VCaP (cell line): Measurements from ENCODE around the gene CCDC127.
A peak's percentile ranks its signal among the peaks of the same experiment; 100 is the strongest.

ENCODE experiments used
- H3K27ac ChIP-seq: fragments of 450-650 bp; 2 replicates; pipeline ENCODE4 v1.5.1; 2017
- TF ChIP-seq, protein P1 (sequence below): fragments of 450-650 bp; conservative IDR thresholded peaks from 2 replicates; pipeline ENCODE4 v1.5.1; 2017; ENCODE audit warnings: mild to moderate bottlenecking, moderate library complexity

CCDC127 gene

DNA sequence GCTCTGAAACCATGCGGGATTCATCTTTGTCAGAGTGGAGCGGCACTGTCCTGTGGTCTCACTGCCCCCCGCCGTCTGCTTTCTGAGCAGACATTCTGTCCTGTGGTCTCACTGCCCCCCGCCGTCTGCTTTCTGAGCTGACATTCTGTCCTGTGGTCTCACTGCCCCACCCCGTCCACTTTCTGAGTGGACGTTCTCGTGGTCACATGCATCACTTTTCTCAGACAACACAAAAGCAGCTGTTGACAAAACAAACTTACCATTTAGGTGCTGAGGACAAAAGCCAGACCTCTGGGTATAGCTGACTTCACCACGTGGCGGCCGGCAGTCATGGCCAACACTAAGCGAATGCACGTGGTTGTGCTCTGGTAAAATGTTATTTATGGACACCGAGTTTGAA lies 23.9 kb downstream of the CCDC127 start:
- TF ChIP-seq, protein P1, sequence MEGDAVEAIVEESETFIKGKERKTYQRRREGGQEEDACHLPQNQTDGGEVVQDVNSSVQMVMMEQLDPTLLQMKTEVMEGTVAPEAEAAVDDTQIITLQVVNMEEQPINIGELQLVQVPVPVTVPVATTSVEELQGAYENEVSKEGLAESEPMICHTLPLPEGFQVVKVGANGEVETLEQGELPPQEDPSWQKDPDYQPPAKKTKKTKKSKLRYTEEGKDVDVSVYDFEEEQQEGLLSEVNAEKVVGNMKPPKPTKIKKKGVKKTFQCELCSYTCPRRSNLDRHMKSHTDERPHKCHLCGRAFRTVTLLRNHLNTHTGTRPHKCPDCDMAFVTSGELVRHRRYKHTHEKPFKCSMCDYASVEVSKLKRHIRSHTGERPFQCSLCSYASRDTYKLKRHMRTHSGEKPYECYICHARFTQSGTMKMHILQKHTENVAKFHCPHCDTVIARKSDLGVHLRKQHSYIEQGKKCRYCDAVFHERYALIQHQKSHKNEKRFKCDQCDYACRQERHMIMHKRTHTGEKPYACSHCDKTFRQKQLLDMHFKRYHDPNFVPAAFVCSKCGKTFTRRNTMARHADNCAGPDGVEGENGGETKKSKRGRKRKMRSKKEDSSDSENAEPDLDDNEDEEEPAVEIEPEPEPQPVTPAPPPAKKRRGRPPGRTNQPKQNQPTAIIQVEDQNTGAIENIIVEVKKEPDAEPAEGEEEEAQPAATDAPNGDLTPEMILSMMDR = no peak
- H3K27ac ChIP-seq = no peak overlapping the region

DNA sequence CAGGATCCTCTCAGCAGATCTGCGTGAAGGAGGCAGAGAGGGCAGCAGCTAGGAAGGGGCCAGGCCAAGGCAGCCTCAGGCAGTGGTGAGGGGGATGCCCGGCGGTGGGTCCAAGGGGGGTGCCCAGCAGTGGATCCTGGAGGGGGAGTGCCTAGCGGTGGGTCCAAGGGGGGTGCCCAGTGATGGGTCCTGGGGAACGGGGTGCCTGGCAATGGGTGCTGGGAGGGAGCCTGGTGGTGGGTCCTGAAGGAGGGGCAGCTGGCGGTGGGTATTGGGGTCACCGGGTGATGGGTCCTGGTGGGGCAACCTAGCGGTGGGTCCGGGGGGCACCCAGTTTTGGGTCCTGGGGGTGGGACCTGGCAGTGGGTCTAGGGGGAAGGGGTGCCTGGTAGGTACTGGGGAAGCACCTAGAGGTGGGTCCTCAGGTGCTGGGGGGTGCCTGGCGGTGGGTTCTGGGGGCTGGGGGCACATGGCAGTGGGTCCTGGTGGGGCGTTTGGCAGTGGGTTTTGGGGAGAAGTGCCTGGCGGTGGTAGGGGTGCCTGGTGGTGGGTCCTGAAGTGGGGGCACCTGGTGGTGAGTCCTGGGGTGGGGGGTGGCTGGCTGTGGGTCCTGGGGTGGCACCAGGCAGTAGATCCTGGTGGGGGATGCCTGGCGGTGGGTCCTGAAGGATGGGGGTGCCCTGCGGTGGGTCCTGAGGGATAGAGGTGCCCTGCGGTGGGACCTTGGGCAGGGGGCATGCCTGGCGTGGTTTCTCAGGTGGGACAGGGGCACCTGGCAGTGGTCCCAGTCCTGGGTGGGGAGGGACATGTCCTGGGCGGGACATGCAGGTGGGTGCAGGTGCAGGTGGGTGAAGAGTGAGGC lies 24.8 kb downstream of the CCDC127 start:
- H3K27ac ChIP-seq = no peak overlapping the region
- TF ChIP-seq, protein P1 = no peak

DNA sequence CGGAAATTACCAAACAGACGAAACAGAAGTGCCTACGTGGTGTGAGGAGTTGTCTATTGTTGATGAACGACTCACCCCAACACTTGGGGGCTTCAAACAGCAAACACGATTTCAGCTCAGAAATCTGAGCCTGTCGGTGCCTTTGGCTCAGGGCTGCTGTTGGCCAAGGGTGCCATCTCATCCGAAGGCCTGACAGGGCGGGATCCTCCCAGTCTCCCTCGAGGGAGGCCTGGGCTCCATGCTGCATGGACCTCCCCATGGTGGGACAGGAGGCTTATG lies 25.3 kb downstream of the CCDC127 start:
- H3K27ac ChIP-seq = no peak overlapping the region

DNA sequence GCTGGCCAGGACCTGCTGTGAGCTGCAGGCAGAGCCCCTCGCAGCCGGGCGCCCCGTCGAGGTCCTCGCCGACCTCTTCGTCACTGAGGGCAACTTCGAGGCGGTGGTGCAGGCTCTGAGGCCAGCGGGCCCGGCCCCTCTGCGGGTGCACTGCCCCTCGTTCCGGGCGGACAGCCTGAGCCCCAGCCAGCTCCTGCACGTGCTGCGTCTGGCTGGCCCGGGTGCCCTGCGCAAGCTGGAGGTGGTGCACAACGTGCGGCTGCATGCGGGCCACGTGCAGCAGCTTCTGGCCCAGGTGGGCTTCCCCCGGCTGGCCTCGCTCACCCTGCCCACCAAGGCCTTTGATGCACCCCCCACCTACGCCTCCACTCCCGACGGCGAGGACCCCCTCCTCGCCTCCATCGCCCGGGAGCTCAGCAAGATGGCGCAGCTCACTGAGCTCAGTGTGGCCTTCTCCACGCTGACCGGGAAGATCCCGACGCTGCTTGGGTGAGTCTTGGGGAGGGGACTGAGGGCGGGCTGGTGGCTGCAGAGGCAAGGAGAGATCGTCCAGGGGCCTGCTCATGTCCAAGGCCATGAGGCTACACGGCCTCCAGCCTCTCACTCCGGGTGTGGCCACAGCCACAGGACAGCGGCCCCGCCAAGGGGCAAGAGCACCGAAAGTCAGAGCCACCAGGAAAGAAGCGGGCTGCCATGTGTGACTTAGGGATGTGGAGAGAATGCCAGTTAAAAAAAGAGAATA lies 25.8 kb downstream of the CCDC127 start:
- no peak overlapping the region; the same call in 1 of the 2 replicates for H3K27ac ChIP-seq
- TF ChIP-seq, protein P1 = no peak

More for the DNA sequence above, 25.3 kb downstream of the CCDC127 start:
- TF ChIP-seq, protein P1 = no peak

DNA sequence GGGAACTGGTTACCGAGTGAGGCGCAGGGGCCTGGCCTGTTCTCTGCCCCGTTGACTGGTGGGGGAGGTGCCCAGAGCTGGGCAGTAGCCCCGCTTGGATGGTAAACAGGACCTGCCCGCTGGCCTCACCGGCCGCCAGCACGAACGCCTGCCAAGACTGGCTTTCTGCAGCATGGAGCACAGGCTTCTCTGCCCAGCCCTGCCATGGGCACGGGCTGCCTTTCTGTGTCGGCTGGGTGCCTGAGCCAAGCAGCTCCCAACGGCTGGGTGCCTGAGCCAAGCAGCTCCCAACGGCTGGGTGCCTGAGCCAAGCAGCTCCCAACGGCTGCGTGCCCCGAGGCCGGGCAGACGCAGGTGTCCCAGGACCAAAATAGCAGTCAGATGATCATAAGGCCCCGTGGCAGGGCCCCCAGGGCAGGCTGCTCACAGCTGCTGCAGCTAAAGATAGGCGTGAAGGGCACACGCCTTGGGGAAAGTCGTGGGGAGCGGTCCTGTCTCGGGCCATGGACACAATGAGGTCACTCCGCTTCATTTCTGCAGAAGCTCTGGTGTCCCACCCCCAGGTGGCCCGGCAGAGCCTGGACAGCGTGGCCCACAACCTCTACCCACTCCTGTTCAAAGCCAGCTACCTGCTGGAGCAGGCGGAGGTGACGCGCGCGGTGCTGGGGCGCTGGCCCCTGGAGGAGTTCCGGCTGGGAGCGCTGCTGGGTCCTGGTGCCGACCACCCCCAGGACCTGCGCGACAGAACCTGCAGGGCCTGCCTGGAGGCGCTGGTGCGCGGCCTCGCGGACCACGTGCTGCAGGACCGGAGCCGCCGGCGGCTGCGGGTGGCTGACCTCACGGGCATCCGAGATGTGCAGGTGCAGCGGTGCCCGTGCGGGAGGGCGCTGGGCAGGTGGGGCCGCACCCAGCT lies 26.7 kb downstream of the CCDC127 start, which contains the start of gene LRRC14B:
TSS of gene LRRC14B (plus strand) at position 460 of the 913 bp plus-strand sequence. CDS start at position 504, 44 bp downstream.
- TF ChIP-seq, protein P1 = no peak
- H3K27ac ChIP-seq = peak within 1 kb of the TSS; percentile 48

DNA sequence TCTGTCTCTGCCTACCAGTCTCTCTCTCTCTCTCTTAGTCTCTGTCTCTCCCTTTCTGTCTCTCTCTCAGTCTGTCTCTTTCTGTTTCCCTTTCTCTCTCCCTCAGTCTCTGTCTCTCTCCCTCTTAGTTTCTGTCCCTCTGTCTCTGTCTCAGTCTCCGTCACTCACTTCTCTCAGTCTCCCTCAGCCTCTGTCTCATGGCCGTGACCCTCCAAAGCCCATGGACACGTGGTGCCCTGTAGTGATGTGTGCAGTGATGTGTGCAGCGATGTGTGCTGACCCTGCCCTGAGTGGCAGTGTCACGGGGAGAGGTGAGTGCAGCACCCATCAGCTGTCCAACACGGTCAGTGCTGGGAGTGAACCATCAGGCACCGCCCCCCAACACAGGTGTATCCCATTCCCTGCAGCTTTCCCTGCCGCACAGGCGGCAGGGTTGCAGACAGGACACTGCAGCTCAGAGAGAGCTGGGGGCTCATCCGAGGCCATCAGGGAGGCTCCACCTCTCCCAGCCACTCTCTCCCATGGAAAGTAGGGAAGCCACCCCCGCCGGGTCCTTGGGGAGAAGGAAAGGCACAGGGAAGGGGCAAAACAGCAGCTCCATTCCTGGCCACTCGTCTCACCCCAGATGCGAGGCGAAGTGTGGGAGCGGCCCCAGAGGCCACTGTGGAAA lies 27.5 kb downstream of the CCDC127 start:
- peak overlapping the region; percentile 48 for H3K27ac ChIP-seq
- TF ChIP-seq, protein P1 = no peak
